Left lobe of liver (tissue), 2 donors: ENCODE data around the gene RPL18. TPM values are rescaled to one million over a fixed set of nuclear protein-coding genes. Genes with fewer than 3 reads are reported as not detected.
"Not testable (repeated sequence)": the region's sequence is repeated elsewhere in the genome, so short reads cannot be mapped to it uniquely, and the experiment has no call there.

Source experiments
- ATAC-seq: fragments of 200-7000 bp; cut with Tn5 transposase; one replicate; pipeline ENCODE4 v1.9.1; 2020; ENCODE audit warnings: mild to moderate bottlenecking, moderate library complexity
- DNase-seq: peaks from one replicate; pipeline ENCODE4 v3.0.0-alpha.2; 2020; ENCODE audit warnings: low spot score
- total RNA-seq: library from RNA; stranded (reverse); gene quantifications from one replicate; pipeline ENCODE4 v1.2.1, GENCODE V29; 2021
- donor health status: DM: no; HTN: no; CAD: no; lungs with moderate emphysema.
- donor health status: DM: no; HTN: yes; CAD: no.

RPL18 gene
- total RNA-seq: 401 TPM

- DNase-seq: peak; percentile 99
- ATAC-seq: peak; percentile 85
Observed at GRCh38 chr19:48618916-48619691, at the start of gene RPL18, which contains the start of gene SPHK2. TSS of gene RPL18 (minus strand) at chr19:48619178. CDS start at chr19:48619143, 35 bp downstream. TSS of gene SPHK2 (plus strand) at chr19:48619506. CDS start at chr19:48620515, 1,009 bp downstream.

- no peak for DNase-seq
- no peak for ATAC-seq
Observed at GRCh38 chr19:48668761-48669160, 49.8 kb upstream of the RPL18 start.

DNA sequence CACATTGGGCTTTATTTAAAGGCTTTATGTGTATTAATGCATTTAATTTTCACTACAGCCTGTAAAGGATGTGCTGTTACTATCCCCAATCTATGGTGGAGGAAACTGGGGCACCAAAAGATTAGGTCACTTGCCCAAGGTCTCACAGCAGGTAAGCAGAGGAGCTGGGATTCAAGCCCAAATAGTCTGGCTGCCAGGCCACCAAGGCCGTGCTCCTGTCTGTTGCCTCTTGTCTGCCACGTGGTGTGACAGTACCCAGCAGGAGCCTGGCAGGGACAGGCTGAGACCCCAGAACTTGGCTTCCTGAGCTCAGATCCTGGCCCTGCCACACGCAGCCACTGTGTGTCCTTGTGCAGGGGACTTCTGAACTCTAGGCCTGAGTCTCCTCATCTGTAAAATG lies 49.4 kb upstream of the RPL18 start:
- DNase-seq: no peak
- peak; percentile 68 for ATAC-seq

- ATAC-seq (no peak), DNase-seq (no peak)
Observed at GRCh38 chr19:48665786-48666185, 46.8 kb upstream of the RPL18 start.

DNA sequence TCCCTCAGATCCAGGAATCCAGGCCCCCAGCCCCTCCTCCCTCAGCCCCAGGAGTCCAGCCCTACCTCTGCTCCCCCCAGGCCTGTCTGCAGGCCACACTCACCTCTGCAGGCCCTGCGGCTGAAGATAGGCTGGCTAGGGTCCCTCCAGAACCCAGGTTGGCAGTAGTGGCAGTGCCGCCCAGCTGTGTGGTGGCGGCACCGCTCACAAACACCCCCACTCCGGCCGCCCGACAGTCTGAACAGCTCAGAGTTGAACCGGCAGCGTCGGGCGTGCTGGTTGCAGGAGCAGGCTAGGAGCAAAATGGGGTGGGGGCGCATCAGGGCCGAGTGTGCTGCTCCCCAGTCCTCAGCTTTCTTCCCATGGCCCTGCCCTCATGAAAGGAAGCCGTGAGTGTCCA lies 45.5 kb upstream of the RPL18 start:
- ATAC-seq (no peak), DNase-seq (no peak)

DNA sequence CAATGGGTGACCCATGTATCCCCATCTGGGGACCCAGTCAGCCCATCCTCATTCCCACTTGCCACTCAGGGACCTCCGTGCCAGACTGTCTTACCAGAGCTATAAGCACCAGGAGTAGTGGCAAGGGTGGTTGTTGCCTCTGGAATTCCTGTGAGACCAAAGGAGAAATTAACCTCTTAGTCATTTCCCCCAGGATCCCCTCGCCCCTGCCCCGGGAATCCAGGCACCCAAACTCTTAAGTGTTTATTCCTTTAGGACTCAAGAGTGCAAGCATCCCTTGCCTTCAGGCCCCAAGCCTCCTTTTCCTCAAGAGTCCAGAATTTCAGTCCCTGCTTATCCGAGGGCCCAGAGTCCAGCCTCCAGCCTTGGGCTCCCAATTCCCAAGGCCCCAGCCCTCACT lies 44.7 kb upstream of the RPL18 start:
- no peak for DNase-seq
- ATAC-seq: no peak

- DNase-seq (no peak), ATAC-seq (no peak)
Observed at GRCh38 chr19:48661711-48662090, 42.7 kb upstream of the RPL18 start.

GRCh38 chr19:48660852-48661710 lies 42.1 kb upstream of the RPL18 start:
- DNase-seq: peak; percentile 75

GRCh38 chr19:48659768-48660167 lies 40.8 kb upstream of the RPL18 start:
- DNase-seq: no peak
- ATAC-seq: no peak

More at GRCh38 chr19:48660852-48661710, 42.1 kb upstream of the RPL18 start:
- peak; percentile 79 for ATAC-seq

GRCh38 chr19:48658483-48658882 lies 39.5 kb upstream of the RPL18 start:
- no peak for DNase-seq
- ATAC-seq: no peak

DNA sequence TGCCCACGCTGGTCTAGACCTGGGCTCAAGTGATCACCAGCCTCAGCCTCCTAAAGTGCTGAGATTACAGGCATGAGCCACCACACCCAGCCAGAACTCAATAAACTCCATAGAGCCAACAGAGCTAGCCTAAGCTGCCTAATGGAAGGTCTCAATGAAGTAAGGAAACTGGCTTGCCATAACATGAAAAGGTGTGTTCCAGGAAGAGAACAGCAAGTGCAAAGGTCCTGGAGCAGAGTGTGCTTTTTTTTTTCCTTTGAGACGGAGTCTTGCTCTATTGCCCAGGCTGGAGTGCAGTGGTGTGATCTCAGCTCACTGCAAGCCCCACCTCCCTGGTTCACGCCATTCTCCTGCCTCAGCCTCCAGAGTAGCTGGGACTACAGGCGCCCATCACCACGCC lies 38.9 kb upstream of the RPL18 start:
- not testable (repeated sequence) for ATAC-seq, DNase-seq

GRCh38 chr19:48656840-48657474 lies 38.0 kb upstream of the RPL18 start:
- ATAC-seq (no peak), DNase-seq (no peak)

DNA sequence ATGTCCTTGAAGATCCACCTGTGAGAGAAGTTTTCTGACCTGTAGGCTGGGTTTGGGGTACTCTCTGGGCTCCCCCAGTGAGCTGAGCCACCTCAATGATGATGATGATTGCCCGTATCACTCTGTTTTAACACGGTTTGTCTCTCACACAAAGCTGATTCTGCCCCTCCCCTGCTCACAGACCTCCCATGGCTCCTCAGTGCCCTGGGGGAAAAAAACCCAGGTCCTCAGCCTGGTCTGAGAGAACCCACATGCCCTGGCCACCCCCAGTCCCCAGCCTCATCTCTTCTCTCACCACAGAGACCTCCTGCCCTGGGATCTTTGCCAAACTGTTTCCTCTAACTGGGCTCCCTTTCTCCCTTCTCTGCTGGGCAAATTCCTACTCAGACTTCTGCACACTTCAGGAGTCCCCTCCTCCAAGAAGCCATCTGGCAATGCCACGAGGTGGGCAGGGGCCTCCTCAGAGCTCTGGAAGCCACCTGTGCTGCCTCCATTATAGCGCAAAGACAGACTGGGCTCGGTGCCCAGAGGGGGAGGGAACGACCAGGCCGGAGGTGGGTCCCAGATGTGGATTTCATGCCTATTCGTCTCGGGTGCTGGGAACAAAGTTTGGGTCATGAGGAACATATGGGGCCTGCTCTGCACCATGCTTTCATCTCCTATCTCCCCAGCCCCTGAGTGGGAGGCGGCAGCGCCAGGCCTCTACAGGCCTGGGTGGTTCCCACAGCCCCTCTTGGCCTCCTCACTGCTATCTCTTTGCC lies 35.5 kb upstream of the RPL18 start:
- DNase-seq (no peak), ATAC-seq (no peak)

- no peak for ATAC-seq
Observed at GRCh38 chr19:48651683-48652048, 32.7 kb upstream of the RPL18 start.

GRCh38 chr19:48650974-48651682 lies 32.1 kb upstream of the RPL18 start:
- no peak for DNase-seq

More at GRCh38 chr19:48651683-48652048, 32.7 kb upstream of the RPL18 start:
- no peak for DNase-seq

GRCh38 chr19:48648134-48648533 lies 29.2 kb upstream of the RPL18 start:
- DNase-seq: no peak
- ATAC-seq: no peak

More at GRCh38 chr19:48650974-48651682, 32.1 kb upstream of the RPL18 start:
- ATAC-seq: no peak

DNA sequence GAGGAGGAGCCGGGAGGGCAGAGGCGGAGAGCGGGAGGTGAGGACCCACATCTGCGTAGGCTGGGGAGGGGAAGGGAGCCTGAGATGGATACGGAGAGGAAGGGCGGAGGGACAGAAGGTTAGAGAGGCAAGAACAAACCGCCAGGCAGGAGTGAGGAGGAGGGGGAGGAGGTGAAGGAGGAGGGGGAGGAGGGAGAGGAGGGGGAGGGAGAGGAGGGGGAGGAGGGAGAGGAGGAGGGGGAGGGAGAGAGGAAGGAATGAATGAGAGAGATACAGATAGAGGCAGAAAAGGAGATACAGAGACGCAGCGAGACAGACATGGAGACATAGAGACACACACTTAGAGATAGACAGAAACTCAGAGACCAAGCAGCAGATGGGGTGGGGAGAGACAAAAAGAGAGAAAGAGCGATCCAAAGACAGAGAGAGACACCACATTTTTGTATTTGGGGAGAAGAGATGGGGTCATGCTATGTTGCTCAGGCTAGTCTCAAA lies 27.8 kb upstream of the RPL18 start:
- DNase-seq (no peak), ATAC-seq (no peak)

DNA sequence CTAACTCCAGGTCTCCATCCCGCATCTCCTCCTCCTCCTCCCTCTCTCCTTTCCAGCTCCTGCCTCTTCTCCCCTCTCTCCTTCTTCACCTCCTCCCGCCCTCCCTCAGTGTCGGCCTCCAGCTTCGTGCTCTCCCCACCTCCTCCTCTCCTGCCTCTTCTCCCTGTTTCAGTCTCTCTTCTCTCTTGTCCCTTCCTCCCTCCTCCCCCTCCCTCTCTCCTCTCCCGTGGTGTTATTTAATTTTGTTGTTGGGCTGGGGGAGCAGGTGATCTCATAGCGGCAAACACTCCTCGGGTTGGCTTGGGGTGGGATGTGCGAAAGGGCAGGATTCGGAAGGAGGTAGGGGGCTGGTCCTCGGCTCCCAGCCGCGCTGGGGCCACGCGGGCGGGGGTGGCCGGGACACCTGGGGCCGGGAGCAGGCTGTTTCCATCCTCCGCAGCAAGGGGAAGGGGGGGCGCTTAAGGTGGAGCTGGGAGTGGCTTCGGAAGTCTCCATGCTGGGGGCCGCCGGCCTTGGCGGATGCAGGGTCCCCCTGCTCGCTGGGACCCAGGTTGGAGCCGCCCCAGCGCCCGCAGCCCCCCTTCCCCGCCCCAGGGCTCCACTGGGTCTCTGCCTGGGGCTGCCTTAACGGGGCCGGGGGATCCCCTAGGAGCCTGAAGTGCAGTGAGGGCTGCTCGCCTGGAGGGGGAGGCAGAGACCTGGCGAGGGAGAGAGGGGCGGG lies 27.2 kb upstream of the RPL18 start, which contains the start of gene CA11:
Gene CA11 (minus strand): TSS at position 187 of the 721 bp plus-strand sequence. CDS start 555 bp downstream, outside the sequence.
- DNase-seq (peak; percentile 79), ATAC-seq (peak; percentile 89)

- no peak for ATAC-seq
Observed at GRCh38 chr19:48645620-48646000, 26.6 kb upstream of the RPL18 start.

More at GRCh38 chr19:48645620-48646000, 26.6 kb upstream of the RPL18 start:
- DNase-seq: no peak
